HepG2 (cell line): ENCODE data around the gene CRLF1. TPM values are rescaled to one million over a fixed set of nuclear protein-coding genes. Genes with fewer than 3 reads are reported as not detected.
A peak's percentile ranks its signal among the peaks of the same experiment; 100 is the strongest.

Source experiments
- BHLHE40 ChIP-seq: IDR thresholded peaks from 2 replicates; pipeline ENCODE4 v1.6.1; 2011; ENCODE audit warnings: low read length, improper control_type of control experiment
- CBX5 ChIP-seq: sonication (generic); formaldehyde crosslinking; IDR thresholded peaks from 2 replicates; pipeline ENCODE4 v1.4.0; 2020; ENCODE audit warnings: missing genetic modification reagents, borderline replicate concordance
- CHD4 ChIP-seq: fragments of 200-600 bp; sonication (generic); IDR thresholded peaks from 2 replicates; pipeline ENCODE4 v1.7.0; 2017; ENCODE audit warnings: mild to moderate bottlenecking, low read length, borderline replicate concordance
- FOXK2 ChIP-seq: fragments of 450-650 bp; IDR thresholded peaks from 2 replicates; pipeline ENCODE4 v1.6.1; 2016
- IRF2 ChIP-seq: IDR thresholded peaks from 2 replicates; pipeline ENCODE4 v1.6.1; 2018; ENCODE audit warnings: missing genetic modification reagents, missing compliant biosample characterization
- JUND ChIP-seq: sonication (generic); formaldehyde crosslinking; IDR thresholded peaks from 2 replicates; pipeline ENCODE4 v1.8.0; 2022; ENCODE audit warnings: mild to moderate bottlenecking, missing genetic modification reagents
- KAT8 ChIP-seq: IDR thresholded peaks from 2 replicates; pipeline ENCODE4 v1.6.1; 2016; ENCODE audit warnings: missing genetic modification reagents, missing compliant biosample characterization
- NAIF1 ChIP-seq: sonication (generic); formaldehyde crosslinking; IDR thresholded peaks from 2 replicates; pipeline ENCODE4 v1.5.0; 2020; ENCODE audit warnings: mild to moderate bottlenecking, missing genetic modification reagents, borderline replicate concordance
- PRMT3 ChIP-seq: sonication (generic); formaldehyde crosslinking; IDR thresholded peaks from 2 replicates; pipeline ENCODE4 v1.8.1; 2022; ENCODE audit warnings: low read depth, mild to moderate bottlenecking, moderate library complexity, missing genetic modification reagents, borderline replicate concordance
- RAD21 ChIP-seq: fragments of 450-650 bp; formaldehyde crosslinking; IDR thresholded peaks from 2 replicates; pipeline ENCODE4 v1.5.0; 2020; ENCODE audit warnings: mild to moderate bottlenecking
- TGIF2 ChIP-seq: IDR thresholded peaks from 2 replicates; pipeline ENCODE4 v1.6.1; 2016; ENCODE audit warnings: control low read depth, missing compliant biosample characterization
- TMF1 ChIP-seq: sonication (generic); formaldehyde crosslinking; IDR thresholded peaks from 2 replicates; pipeline ENCODE4 v1.8.1; 2022; ENCODE audit warnings: low read depth, missing genetic modification reagents
- XRCC5 ChIP-seq: fragments of 200-400 bp; formaldehyde crosslinking; optimal IDR thresholded peaks from 2 replicates; pipeline ENCODE3; 2017; ENCODE audit warnings: mild to moderate bottlenecking, low read length
- ZFP37 ChIP-seq: sonication (generic); formaldehyde crosslinking; IDR thresholded peaks from 2 replicates; pipeline ENCODE4 v1.4.0; 2020; ENCODE audit warnings: missing genetic modification reagents, borderline replicate concordance
- ZNF232 ChIP-seq: sonication (generic); formaldehyde crosslinking; IDR thresholded peaks from 2 replicates; pipeline ENCODE4 v1.4.0; 2020; ENCODE audit warnings: missing genetic modification reagents, borderline replicate concordance
- ZNF235 ChIP-seq: sonication (generic); formaldehyde crosslinking; IDR thresholded peaks from 2 replicates; pipeline ENCODE4 v1.8.1; 2023; ENCODE audit warnings: mild to moderate bottlenecking, missing genetic modification reagents, borderline replicate concordance
- ZNF549 ChIP-seq: sonication (generic); formaldehyde crosslinking; IDR thresholded peaks from 2 replicates; pipeline ENCODE4 v1.5.0; 2020; ENCODE audit warnings: missing genetic modification reagents
- ZNF615 ChIP-seq: sonication (generic); formaldehyde crosslinking; IDR thresholded peaks from 2 replicates; pipeline ENCODE4 v1.5.0; 2020; ENCODE audit warnings: mild to moderate bottlenecking, missing genetic modification reagents, borderline replicate concordance
- ZNF777 ChIP-seq: sonication (generic); formaldehyde crosslinking; IDR thresholded peaks from 2 replicates; pipeline ENCODE4 v1.4.0; 2020; ENCODE audit warnings: missing genetic modification reagents
- ZNF790 ChIP-seq: sonication (generic); formaldehyde crosslinking; IDR thresholded peaks from 2 replicates; pipeline ENCODE4 v1.8.0; 2022; ENCODE audit warnings: missing genetic modification reagents, mild to moderate bottlenecking, borderline replicate concordance
- polyA plus RNA-seq, 8 experiments: library from polyadenylated mRNA; depleted of rRNA in 3 of 8; stranded (reverse) in 7 of 8; unstranded in 1 of 8; fragments of >200 nt; fragmentation: Illumina TruSeq in 4 of 8; extraction: Trizol in 4 of 8; gene quantifications; 2 replicates each; pipeline versions ENCODE4 v1.2.1 to v1.2.3, GENCODE V29; 2011 to 2016; ENCODE audit warnings: low read depth in 4 of 8, missing spikeins in 1 of 8, mixed read lengths in 1 of 8; ENCODE audit not compliant: insufficient read depth in 1 of 8
- total RNA-seq, 5 experiments: library from RNA; depleted of rRNA; stranded (reverse); fragments of >200 nt; fragmentation: Illumina TruSeq; extraction: Trizol; gene quantifications; 2 replicates each; pipeline ENCODE4 v1.2.3, GENCODE V29; 2016; ENCODE audit warnings: low read depth in 1 of 5
- TF ChIP-seq, protein P1 (sequence below), 2 experiments: IDR thresholded peaks; 2 replicates each; pipeline ENCODE4 v1.6.1; 2011 to 2012; ENCODE audit warnings: low read length in 2 of 2, borderline replicate concordance in 1 of 2, low read depth in 1 of 2, mild to moderate bottlenecking in 1 of 2, moderate library complexity in 1 of 2
- TF ChIP-seq, protein P2 (sequence below): sonication (generic); formaldehyde crosslinking; conservative IDR thresholded peaks from 2 replicates; pipeline ENCODE4 v1.8.0; 2022; ENCODE audit warnings: mild to moderate bottlenecking, moderate library complexity, missing genetic modification reagents
- TF ChIP-seq, protein P3 (sequence below), 2 experiments: sonication (generic) in 1 of 2; formaldehyde crosslinking in 1 of 2; IDR thresholded peaks; 2 replicates each; pipeline versions ENCODE4 v1.4.0 to v1.6.1; 2018 to 2020; ENCODE audit warnings: missing genetic modification reagents in 2 of 2, borderline replicate concordance in 1 of 2, low read depth in 1 of 2, mild to moderate bottlenecking in 1 of 2, missing biosample characterization in 1 of 2

Gene CRLF1
- total and polyA plus RNA-seq, 2 of the 13 experiments (the other 11 are each of a cell fraction or from before 2014, with no cell fraction given), result 217 to 296 TPM

DNA sequence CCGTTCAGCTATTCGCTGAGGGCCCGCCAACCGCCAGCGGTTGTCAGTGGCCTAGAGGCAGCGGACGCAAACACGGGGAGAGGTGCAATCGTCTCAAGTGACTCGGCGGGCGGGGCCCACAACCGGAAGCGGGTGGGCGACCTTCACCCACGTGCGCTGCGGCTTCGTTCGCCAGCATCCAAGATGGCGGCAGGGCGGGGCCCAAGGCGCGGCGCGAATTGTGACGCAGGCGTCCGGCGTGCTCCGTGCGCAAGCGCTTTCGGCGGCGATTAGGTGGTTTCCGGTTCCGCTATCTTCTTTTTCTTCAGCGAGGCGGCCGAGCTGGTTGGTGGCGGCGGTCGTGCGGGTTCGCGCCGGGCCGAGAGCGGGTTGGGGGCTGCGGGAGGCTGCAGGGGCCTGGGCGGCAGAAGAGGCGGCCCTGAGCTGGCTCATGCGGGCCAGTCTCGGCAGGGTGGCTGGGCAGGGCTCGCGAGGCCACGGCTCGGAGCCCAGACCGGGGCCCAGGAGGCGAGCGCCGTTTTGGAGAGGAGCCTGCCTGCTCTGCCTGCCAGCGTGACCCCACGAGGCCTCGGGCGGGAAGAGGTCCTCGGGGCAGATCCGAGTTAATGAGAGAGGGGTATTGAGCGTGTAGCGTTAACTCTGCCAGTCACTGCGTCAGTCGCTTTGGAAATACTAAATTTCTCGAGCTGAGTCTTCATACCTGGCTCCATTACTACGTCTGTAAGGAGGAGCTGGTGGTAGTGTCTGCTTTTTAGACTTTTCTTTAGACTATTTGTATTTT is 34.8 kb downstream of the CRLF1 start, which contains the start of gene UBA52 (continued):
- TF ChIP-seq, protein P1, sequence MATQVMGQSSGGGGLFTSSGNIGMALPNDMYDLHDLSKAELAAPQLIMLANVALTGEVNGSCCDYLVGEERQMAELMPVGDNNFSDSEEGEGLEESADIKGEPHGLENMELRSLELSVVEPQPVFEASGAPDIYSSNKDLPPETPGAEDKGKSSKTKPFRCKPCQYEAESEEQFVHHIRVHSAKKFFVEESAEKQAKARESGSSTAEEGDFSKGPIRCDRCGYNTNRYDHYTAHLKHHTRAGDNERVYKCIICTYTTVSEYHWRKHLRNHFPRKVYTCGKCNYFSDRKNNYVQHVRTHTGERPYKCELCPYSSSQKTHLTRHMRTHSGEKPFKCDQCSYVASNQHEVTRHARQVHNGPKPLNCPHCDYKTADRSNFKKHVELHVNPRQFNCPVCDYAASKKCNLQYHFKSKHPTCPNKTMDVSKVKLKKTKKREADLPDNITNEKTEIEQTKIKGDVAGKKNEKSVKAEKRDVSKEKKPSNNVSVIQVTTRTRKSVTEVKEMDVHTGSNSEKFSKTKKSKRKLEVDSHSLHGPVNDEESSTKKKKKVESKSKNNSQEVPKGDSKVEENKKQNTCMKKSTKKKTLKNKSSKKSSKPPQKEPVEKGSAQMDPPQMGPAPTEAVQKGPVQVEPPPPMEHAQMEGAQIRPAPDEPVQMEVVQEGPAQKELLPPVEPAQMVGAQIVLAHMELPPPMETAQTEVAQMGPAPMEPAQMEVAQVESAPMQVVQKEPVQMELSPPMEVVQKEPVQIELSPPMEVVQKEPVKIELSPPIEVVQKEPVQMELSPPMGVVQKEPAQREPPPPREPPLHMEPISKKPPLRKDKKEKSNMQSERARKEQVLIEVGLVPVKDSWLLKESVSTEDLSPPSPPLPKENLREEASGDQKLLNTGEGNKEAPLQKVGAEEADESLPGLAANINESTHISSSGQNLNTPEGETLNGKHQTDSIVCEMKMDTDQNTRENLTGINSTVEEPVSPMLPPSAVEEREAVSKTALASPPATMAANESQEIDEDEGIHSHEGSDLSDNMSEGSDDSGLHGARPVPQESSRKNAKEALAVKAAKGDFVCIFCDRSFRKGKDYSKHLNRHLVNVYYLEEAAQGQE (IDR thresholded peaks at IDR 0.05; ENCODE audit: borderline replicate concordance in 1 of 2, low read depth in 1 of 2, low read length in 2 of 2), result peak in 1 of 2 experiments; percentile 59; a peak in 1 of 4 replicates
- TF ChIP-seq XRCC5, result peak; percentile 32
- no peak for TF ChIP-seq TMF1 (CRISPR knock-in tag)
- TF ChIP-seq ZNF615 (CRISPR knock-in tag), result no peak
- peak; percentile 54; the same call in 1 of the 2 replicates for TF ChIP-seq ZNF777 (CRISPR knock-in tag)
- 0 out of 2 replicates have a peak, but pooled peaks have one; percentile 36 for TF ChIP-seq JUND
- TF ChIP-seq KAT8 (CRISPR knock-in tag), result peak; percentile 97
- TF ChIP-seq BHLHE40, result peak; percentile 90
- peak; percentile 97; the same call in 1 of the 2 replicates for TF ChIP-seq CBX5 (CRISPR knock-in tag)
- no peak for TF ChIP-seq PRMT3 (CRISPR knock-in tag)
- peak; percentile 74 for TF ChIP-seq TGIF2 (CRISPR knock-in tag)
- peak; percentile 1; the same call in 1 of the 2 replicates for TF ChIP-seq ZNF232 (CRISPR knock-in tag)
- peak; percentile 67 for TF ChIP-seq FOXK2
- peak; percentile 96 for TF ChIP-seq IRF2 (CRISPR knock-in tag)
- no peak for TF ChIP-seq CHD4
- TF ChIP-seq ZNF235 (CRISPR knock-in tag), result no peak
- TF ChIP-seq, protein P2, sequence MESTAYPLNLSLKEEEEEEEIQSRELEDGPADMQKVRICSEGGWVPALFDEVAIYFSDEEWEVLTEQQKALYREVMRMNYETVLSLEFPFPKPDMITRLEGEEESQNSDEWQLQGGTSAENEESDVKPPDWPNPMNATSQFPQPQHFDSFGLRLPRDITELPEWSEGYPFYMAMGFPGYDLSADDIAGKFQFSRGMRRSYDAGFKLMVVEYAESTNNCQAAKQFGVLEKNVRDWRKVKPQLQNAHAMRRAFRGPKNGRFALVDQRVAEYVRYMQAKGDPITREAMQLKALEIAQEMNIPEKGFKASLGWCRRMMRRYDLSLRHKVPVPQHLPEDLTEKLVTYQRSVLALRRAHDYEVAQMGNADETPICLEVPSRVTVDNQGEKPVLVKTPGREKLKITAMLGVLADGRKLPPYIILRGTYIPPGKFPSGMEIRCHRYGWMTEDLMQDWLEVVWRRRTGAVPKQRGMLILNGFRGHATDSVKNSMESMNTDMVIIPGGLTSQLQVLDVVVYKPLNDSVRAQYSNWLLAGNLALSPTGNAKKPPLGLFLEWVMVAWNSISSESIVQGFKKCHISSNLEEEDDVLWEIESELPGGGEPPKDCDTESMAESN (CRISPR knock-in tag), result peak; percentile 90
- TF ChIP-seq ZNF790 (CRISPR knock-in tag), result no peak
- TF ChIP-seq NAIF1, result no peak
- peak; percentile 39; the same call in 1 of the 2 replicates for TF ChIP-seq ZFP37 (CRISPR knock-in tag)
- TF ChIP-seq RAD21, result peak; percentile 47
- TF ChIP-seq ZNF549 (CRISPR knock-in tag), result 0 out of 2 replicates have a peak, but pooled peaks have one; percentile 23
- TF ChIP-seq, protein P3, sequence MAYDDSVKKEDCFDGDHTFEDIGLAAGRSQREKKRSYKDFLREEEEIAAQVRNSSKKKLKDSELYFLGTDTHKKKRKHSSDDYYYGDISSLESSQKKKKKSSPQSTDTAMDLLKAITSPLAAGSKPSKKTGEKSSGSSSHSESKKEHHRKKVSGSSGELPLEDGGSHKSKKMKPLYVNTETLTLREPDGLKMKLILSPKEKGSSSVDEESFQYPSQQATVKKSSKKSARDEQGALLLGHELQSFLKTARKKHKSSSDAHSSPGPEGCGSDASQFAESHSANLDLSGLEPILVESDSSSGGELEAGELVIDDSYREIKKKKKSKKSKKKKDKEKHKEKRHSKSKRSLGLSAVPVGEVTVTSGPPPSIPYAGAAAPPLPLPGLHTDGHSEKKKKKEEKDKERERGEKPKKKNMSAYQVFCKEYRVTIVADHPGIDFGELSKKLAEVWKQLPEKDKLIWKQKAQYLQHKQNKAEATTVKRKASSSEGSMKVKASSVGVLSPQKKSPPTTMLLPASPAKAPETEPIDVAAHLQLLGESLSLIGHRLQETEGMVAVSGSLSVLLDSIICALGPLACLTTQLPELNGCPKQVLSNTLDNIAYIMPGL (CRISPR knock-in tag; IDR thresholded peaks at IDR 0.05; ENCODE audit: borderline replicate concordance in 1 of 2, low read depth in 1 of 2), result peak; percentile 76 to 89; a peak in 3 of 4 replicates
